OCI-LY7 (cell line): Measurements from ENCODE around the gene SCN4B.

Experiments
- EZH2phosphoT487 ChIP-seq: fragments of 200-600 bp; sonication (generic); IDR thresholded peaks from 2 replicates; pipeline ENCODE4 v1.6.1; 2018; ENCODE audit warnings: low read depth, borderline replicate concordance, mild to moderate bottlenecking, mixed run types, antibody characterized with exemption, low read length, moderate library complexity, mixed read lengths
- TF ChIP-seq, protein P1 (sequence below): fragments of 200-600 bp; sonication (generic); conservative IDR thresholded peaks from 2 replicates; pipeline ENCODE4 v1.5.1; 2014; ENCODE audit warnings: mild to moderate bottlenecking, antibody characterized with exemption, low read length, moderate library complexity, mixed read lengths

DNA sequence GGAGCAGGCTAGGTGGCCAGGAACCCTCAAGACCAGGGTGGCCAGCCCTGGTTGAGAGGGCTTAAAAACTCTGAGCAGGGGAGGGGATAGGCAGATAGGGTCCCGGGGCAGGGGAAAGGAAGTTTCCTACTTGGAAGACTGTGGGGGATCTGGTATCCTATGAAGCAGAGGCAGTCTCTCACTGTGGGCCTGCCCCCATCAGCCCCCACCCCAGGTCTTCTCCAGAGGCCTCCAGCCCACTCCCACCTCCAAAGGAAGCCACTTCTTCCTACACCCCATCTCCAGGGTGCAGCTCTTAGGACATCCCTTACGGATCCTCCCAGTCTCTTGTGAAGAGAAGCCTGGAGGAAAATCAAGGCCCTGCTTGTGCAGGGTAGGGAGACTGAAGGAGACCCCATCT is 16.3 kb downstream of the SCN4B start:
- TF ChIP-seq, protein P1, sequence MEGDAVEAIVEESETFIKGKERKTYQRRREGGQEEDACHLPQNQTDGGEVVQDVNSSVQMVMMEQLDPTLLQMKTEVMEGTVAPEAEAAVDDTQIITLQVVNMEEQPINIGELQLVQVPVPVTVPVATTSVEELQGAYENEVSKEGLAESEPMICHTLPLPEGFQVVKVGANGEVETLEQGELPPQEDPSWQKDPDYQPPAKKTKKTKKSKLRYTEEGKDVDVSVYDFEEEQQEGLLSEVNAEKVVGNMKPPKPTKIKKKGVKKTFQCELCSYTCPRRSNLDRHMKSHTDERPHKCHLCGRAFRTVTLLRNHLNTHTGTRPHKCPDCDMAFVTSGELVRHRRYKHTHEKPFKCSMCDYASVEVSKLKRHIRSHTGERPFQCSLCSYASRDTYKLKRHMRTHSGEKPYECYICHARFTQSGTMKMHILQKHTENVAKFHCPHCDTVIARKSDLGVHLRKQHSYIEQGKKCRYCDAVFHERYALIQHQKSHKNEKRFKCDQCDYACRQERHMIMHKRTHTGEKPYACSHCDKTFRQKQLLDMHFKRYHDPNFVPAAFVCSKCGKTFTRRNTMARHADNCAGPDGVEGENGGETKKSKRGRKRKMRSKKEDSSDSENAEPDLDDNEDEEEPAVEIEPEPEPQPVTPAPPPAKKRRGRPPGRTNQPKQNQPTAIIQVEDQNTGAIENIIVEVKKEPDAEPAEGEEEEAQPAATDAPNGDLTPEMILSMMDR: no peak
- no peak for TF ChIP-seq EZH2phosphoT487
